Activated naive CD4-positive, alpha-beta T cell (primary cell): ENCODE results near the gene GINS1.

Experiments used
- DNase-seq, 4 experiments: peaks; one replicate each; lab custom pipeline; 2025; lab: John Stamatoyannopoulos, UW

Gene GINS1

GRCh38 chr20:25493748-25494505, 86.5 kb downstream of the GINS1 start:
- DNase-seq = no peak

GRCh38 chr20:25494506-25495188, 87.2 kb downstream of the GINS1 start:
- DNase-seq = no peak

- no peak for DNase-seq
These were observed 87.8 kb downstream of the GINS1 start for GRCh38 chr20:25495189-25495824.

GRCh38 chr20:25496165-25496967, 88.9 kb downstream of the GINS1 start:
- no peak for DNase-seq

- DNase-seq = no peak
These were observed 89.5 kb downstream of the GINS1 start for GRCh38 chr20:25496968-25497401.

GRCh38 chr20:25497586-25498279, 90.3 kb downstream of the GINS1 start:
- DNase-seq = no peak
